HTERT RPE-1 (cell line): ENCODE data around the gene MAST1.
"Not testable (repeated sequence)": the region's sequence is repeated elsewhere in the genome, so short reads cannot be mapped to it uniquely, and the experiment has no call there.

Experiments
- in situ Hi-C: fragments of 300-500 bp; cut with MboI; formaldehyde crosslinking; loops from 4 replicates; pipeline ENCODE4 v1.14.3; 2020; ENCODE audit warnings: low sequenced_read_pairs

MAST1 gene

GRCh38 chr19:12838182-12838885 is at the start of gene MAST1:
Gene MAST1, plus strand, starts transcription at chr19:12838515. Its CDS starts 58 bp downstream, at chr19:12838573.
- in situ Hi-C loops = no loop called here

GRCh38 chr19:12788682-12789097 is 49.6 kb upstream of the MAST1 start:
- in situ Hi-C loops = no loop called here

- in situ Hi-C loops = no loop called here
Observed at GRCh38 chr19:12789098-12789903, 49.0 kb upstream of the MAST1 start.

- in situ Hi-C loops = no loop called here
Observed at GRCh38 chr19:12789904-12790619, 48.3 kb upstream of the MAST1 start.

GRCh38 chr19:12790628-12791344 is 47.5 kb upstream of the MAST1 start:
- in situ Hi-C loops = no loop called here

GRCh38 chr19:12791345-12792050 is 46.8 kb upstream of the MAST1 start, which contains the start of gene JUNB:
Gene JUNB, plus strand, starts transcription at chr19:12791486. Its CDS starts 286 bp downstream, at chr19:12791772.
- in situ Hi-C loops = no loop called here

GRCh38 chr19:12792051-12792852 is 46.1 kb upstream of the MAST1 start:
- in situ Hi-C loops = no loop called here

GRCh38 chr19:12792853-12793289 is 45.4 kb upstream of the MAST1 start:
- in situ Hi-C loops = no loop called here

- in situ Hi-C loops = no loop called here
Observed at GRCh38 chr19:12793290-12794195, 44.8 kb upstream of the MAST1 start.

GRCh38 chr19:12794196-12794941 is 43.9 kb upstream of the MAST1 start:
- in situ Hi-C loops = no loop called here

- in situ Hi-C loops = no loop called here
Observed at GRCh38 chr19:12794971-12795381, 43.3 kb upstream of the MAST1 start.

GRCh38 chr19:12796146-12797071 is 41.9 kb upstream of the MAST1 start:
- in situ Hi-C loops = no loop called here

- in situ Hi-C loops = no loop called here
Observed at GRCh38 chr19:12797141-12797587, 41.2 kb upstream of the MAST1 start.

- in situ Hi-C loops = not testable (repeated sequence)
Observed at GRCh38 chr19:12797607-12798006, 40.7 kb upstream of the MAST1 start.

GRCh38 chr19:12799742-12800465 is 38.4 kb upstream of the MAST1 start:
- in situ Hi-C loops = no loop called here

GRCh38 chr19:12800466-12800770 is 37.9 kb upstream of the MAST1 start:
- in situ Hi-C loops = no loop called here
